Caco-2 (cell line): Measurements from ENCODE around the gene ZNF597. TPM values are rescaled to one million over a fixed set of nuclear protein-coding genes. Genes with fewer than 3 reads are reported as not detected.

Experiments
- Bru-seq: library from RNA; stranded (reverse); fragments of 400-500 nt; gene quantifications from one replicate; lab custom pipeline; 2021; lab: Mats Ljungman, UMichigan
- BruChase-seq, 2 experiments: library from RNA; stranded (reverse); fragments of 400-500 nt; gene quantifications; one replicate each; lab custom pipeline; 2021; lab: Mats Ljungman, UMichigan
- BruUV-seq: library from RNA; stranded (reverse); fragments of 400-500 nt; replicated peaks from 2 replicates; lab custom pipeline; 2021; lab: Mats Ljungman, UMichigan
- CTCF ChIA-PET: fragments of 300-600 bp; sonication (Branson Sonifier 250); formaldehyde crosslinking; loops from one replicate; lab custom pipeline; 2022; ENCODE audit warnings: antibody characterized with exemption; lab: Charles Lee
- POLR2A ChIA-PET: fragments of 300-600 bp; sonication (Branson Sonifier 250); formaldehyde crosslinking; loops from one replicate; lab custom pipeline; 2022; ENCODE audit warnings: antibody characterized with exemption; lab: Charles Lee
- DNase-seq, 2 experiments: peaks; one replicate each; pipeline versions ENCODE4 v3.0.0 to v3.0.0-alpha.2; 2020 to 2022
- H3K27me3 ChIP-seq: replicated peaks from 2 replicates; pipeline ENCODE4 v1.6.0; 2011; ENCODE audit warnings: low read length; ENCODE audit not compliant: control insufficient read depth, insufficient read depth
- H3K36me3 ChIP-seq: 2 replicates; pipeline ENCODE4 v1.5.1; 2011; ENCODE audit warnings: low read length; ENCODE audit not compliant: control insufficient read depth, insufficient read depth
- H3K4me1 ChIP-seq: fragments of 250-450 bp; sonication (Bioruptor Pico); 2 replicates; pipeline ENCODE4 v1.5.1; 2020; ENCODE audit warnings: mild to moderate bottlenecking
- H3K4me3 ChIP-seq: 2 replicates; pipeline ENCODE4 v1.5.1; 2011; ENCODE audit warnings: low read depth, mild to moderate bottlenecking, control low read depth, low read length
- H3K9me3 ChIP-seq: fragments of 250-450 bp; sonication (Bioruptor Pico); 2 replicates; pipeline ENCODE4 v1.5.1; 2020; ENCODE audit warnings: mild to moderate bottlenecking, moderate library complexity
- H3K27ac Mint-ChIP-seq: one replicate; pipeline ENCODE4 v1.8.0; 2022; ENCODE audit warnings: mixed read lengths; ENCODE audit not compliant: unreplicated experiment
- H3K27me3 Mint-ChIP-seq: one replicate; pipeline ENCODE4 v1.8.0; 2022; ENCODE audit warnings: mixed read lengths; ENCODE audit not compliant: insufficient read depth, unreplicated experiment
- H3K36me3 Mint-ChIP-seq: one replicate; pipeline ENCODE4 v1.8.0; 2022; ENCODE audit warnings: mild to moderate bottlenecking, mixed read lengths; ENCODE audit not compliant: insufficient read depth, unreplicated experiment
- H3K4me1 Mint-ChIP-seq: one replicate; pipeline ENCODE4 v1.8.0; 2022; ENCODE audit warnings: low read depth, mixed read lengths; ENCODE audit not compliant: unreplicated experiment
- H3K4me3 Mint-ChIP-seq: one replicate; pipeline ENCODE4 v1.8.0; 2022; ENCODE audit warnings: mild to moderate bottlenecking, moderate library complexity, mixed read lengths; ENCODE audit not compliant: unreplicated experiment
- H3K9me3 Mint-ChIP-seq: one replicate; pipeline ENCODE4 v1.8.0; 2022; ENCODE audit warnings: mixed read lengths; ENCODE audit not compliant: unreplicated experiment
- intact Hi-C: fragments of 100-400 bp; cut with micrococcal nuclease; formaldehyde crosslinking; loops from one replicate; pipeline ENCODE4 v1.10.0; 2022; ENCODE audit not compliant: unreplicated experiment
- long read RNA-seq: library from polyadenylated mRNA; stranded (forward); transcript quantifications from one replicate; pipeline ENCODE4 v2.0.0, GENCODE V29; 2022
- total RNA-seq: library from RNA; stranded (reverse); gene quantifications from 2 replicates; pipeline ENCODE4 v1.2.3, GENCODE V29; 2022
- TF ChIP-seq, protein P1 (sequence below), 2 experiments: fragments of 200-600 bp in 1 of 2; IDR thresholded peaks; 1 replicate in 1 of 2; 2 replicates in 1 of 2; pipeline versions ENCODE4 v1.5.1 to v1.8.0; 2011 to 2022; ENCODE audit warnings: antibody characterized with exemption in 1 of 2, control low read depth in 1 of 2, inconsistent platforms in 1 of 2, low read depth in 1 of 2, low read length in 1 of 2, mild to moderate bottlenecking in 1 of 2, moderate library complexity in 1 of 2; ENCODE audit not compliant: insufficient read depth in 1 of 2, severe bottlenecking in 1 of 2, unreplicated experiment in 1 of 2

Gene ZNF597
- total RNA-seq (3.7 and 3.8 TPM in 2 replicates), Bru-seq, nascent RNA (percentile 70 among the genes with signal in this experiment), BruChase-seq, experiment 1, labeled RNA remaining after a 2-hour chase (percentile 77 among the genes with signal in this experiment), BruChase-seq, experiment 2, labeled RNA remaining after a 6-hour chase (percentile 58 among the genes with signal in this experiment)
- long read RNA-seq, full-length matches to known transcripts, result 4 of 7 reads
- long read RNA-seq, partial matches to known transcripts, result 0 of 7 reads
- long read RNA-seq, other reads (novel, unspliced or antisense), result 3 of 7 reads

DNA sequence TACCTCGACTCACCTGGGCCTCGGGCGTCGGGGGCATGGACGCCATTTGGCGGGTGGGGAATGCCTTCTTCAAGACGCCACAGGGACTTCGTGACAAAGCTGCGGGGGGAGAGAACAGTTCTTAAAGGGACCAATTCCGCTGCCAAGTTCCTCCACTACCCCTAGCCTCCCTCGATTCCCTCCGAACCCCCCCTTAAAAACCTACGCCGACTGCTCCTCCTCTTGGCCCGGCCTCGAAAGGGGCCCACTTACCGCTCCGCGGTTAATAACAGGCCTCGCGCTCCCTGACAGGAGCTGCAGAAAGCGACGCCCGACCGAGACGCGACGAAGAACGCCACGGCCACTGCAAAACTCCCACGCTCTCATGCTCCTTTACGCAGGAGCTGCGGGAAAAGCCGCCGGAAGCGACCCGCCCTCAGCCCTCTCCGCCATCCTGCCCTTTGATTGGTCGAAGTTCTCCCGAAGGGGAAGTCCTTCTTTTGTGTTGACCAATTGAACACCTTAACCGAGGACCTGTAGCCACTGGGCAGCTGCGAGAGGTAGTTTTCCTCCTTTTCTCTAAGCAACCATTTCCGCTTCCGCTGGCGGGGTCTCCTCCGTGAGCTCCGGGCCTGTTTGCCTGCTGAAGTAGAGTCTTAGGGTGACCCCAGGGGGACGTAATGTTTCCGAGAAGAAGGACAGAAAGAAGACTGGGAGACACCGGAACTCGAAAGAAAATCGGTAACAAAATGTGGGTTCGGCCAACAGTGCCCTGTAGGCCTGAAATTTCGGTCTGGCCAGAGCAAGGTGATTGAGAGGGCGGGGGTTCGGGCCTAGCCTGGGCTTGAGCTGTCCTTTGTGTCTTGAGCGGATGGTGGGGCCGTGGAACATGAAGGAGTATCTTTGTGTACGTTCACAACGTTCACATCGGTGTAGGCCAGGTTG, at the start of gene ZNF597, which contains the start of gene NAA60:
TSS of gene ZNF597 (minus strand) at position 397 of the 924 bp plus-strand sequence. CDS start at position 46, 351 bp downstream.
TSS of gene NAA60 (plus strand) at position 573 of the 924 bp plus-strand sequence. CDS start 32,548 bp downstream, outside the sequence.
- H3K4me3 ChIP-seq, result peak within 1 kb of the TSS; percentile 61

GRCh38 chr16:3492356-3492755, 49.1 kb upstream of the ZNF597 start:
- CTCF ChIA-PET, result interaction anchor here (0.6 kb wide), 1 partner anchor 21 kb away, joined by 5 read pairs; no protein-coding TSS in a partner anchor
- H3K27me3 Mint-ChIP-seq, result no peaks in the 10 kb centered on the region
- POLR2A ChIA-PET, result no interaction called here

More for the DNA sequence above, at the start of gene ZNF597, which contains the start of gene NAA60:
- peak; percentile 85 to 89 for DNase-seq
- POLR2A ChIA-PET, result interaction anchor here (0.5 to 2.3 kb wide), 9 partner anchors 10 to 285 kb away, joined by 3 to 25 read pairs (median 8); partner anchors contain the start of genes TIGD7, ZNF174, ZNF263 and ZNF75A
- no peaks in the 10 kb centered on the region for H3K27me3 Mint-ChIP-seq
- CTCF ChIA-PET, result interaction anchor here (0.6 to 2.5 kb wide), 6 partner anchors 9 to 139 kb away, joined by 3 to 6 read pairs (median 4); partner anchors contain the start of genes ZNF174 and ZSCAN32
- Histone ChIP-seq H3K27me3 (no peaks in the 10 kb centered on the region), H3K4me1 (no peaks in the 10 kb centered on the region), H3K36me3 (no peaks in the 10 kb centered on the region), H3K9me3 (no peaks in the 10 kb centered on the region; the same call in 1 of the 2 replicates)
- peaks cover 9% of the 10 kb centered on the region for H3K9me3 Mint-ChIP-seq
- peaks cover 23% of the 10 kb centered on the region for H3K36me3 Mint-ChIP-seq
- no TSS peak for BruUV-seq
- intact Hi-C loops, result loop anchor here (2.0 to 5.0 kb wide), 2 partner anchors 15 to 161 kb away; partner anchors contain the start of gene ZNF263
- TF ChIP-seq, protein P1, sequence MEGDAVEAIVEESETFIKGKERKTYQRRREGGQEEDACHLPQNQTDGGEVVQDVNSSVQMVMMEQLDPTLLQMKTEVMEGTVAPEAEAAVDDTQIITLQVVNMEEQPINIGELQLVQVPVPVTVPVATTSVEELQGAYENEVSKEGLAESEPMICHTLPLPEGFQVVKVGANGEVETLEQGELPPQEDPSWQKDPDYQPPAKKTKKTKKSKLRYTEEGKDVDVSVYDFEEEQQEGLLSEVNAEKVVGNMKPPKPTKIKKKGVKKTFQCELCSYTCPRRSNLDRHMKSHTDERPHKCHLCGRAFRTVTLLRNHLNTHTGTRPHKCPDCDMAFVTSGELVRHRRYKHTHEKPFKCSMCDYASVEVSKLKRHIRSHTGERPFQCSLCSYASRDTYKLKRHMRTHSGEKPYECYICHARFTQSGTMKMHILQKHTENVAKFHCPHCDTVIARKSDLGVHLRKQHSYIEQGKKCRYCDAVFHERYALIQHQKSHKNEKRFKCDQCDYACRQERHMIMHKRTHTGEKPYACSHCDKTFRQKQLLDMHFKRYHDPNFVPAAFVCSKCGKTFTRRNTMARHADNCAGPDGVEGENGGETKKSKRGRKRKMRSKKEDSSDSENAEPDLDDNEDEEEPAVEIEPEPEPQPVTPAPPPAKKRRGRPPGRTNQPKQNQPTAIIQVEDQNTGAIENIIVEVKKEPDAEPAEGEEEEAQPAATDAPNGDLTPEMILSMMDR (IDR thresholded peaks at IDR 0.05; ENCODE audit: insufficient read depth in 1 of 2, low read depth in 1 of 2, low read length in 1 of 2, severe bottlenecking in 1 of 2, unreplicated experiment in 1 of 2), result no peak
- H3K27ac Mint-ChIP-seq, result peak within 1 kb of the TSS; percentile 94
- H3K4me1 Mint-ChIP-seq, result no peaks in the 10 kb centered on the region
- peak within 1 kb of the TSS; percentile 91 for H3K4me3 Mint-ChIP-seq

More at GRCh38 chr16:3492356-3492755, 49.1 kb upstream of the ZNF597 start:
- no peak for DNase-seq
- H3K36me3 ChIP-seq, result no peaks in the 10 kb centered on the region
- intact Hi-C loops, result no loop called here
- no peak overlapping the region for H3K27ac Mint-ChIP-seq
- no peaks in the 10 kb centered on the region for H3K9me3 Mint-ChIP-seq
- H3K27me3 ChIP-seq, result no peaks in the 10 kb centered on the region
- no peak overlapping the region for H3K4me3 ChIP-seq
- H3K36me3 Mint-ChIP-seq, result peaks cover 31% of the 10 kb centered on the region
- H3K4me1 ChIP-seq, result no peaks in the 10 kb centered on the region
- BruUV-seq, result no TSS peak
- TF ChIP-seq, protein P1 (IDR thresholded peaks at IDR 0.05; ENCODE audit: insufficient read depth in 1 of 2, low read depth in 1 of 2, low read length in 1 of 2, severe bottlenecking in 1 of 2, unreplicated experiment in 1 of 2), result no peak
- H3K9me3 ChIP-seq, result no peaks in the 10 kb centered on the region
- H3K4me1 Mint-ChIP-seq, result no peaks in the 10 kb centered on the region
- no peak overlapping the region for H3K4me3 Mint-ChIP-seq
